ENCODE measurements around the gene EMP3. TPM values are rescaled to one million over a fixed set of nuclear protein-coding genes. Genes with fewer than 3 reads are reported as not detected.

The EMP3 gene
- total and polyA plus RNA-seq, 2 of the 4 experiments (the other 2 are of a cell fraction) = 147 to 632 TPM

DNA sequence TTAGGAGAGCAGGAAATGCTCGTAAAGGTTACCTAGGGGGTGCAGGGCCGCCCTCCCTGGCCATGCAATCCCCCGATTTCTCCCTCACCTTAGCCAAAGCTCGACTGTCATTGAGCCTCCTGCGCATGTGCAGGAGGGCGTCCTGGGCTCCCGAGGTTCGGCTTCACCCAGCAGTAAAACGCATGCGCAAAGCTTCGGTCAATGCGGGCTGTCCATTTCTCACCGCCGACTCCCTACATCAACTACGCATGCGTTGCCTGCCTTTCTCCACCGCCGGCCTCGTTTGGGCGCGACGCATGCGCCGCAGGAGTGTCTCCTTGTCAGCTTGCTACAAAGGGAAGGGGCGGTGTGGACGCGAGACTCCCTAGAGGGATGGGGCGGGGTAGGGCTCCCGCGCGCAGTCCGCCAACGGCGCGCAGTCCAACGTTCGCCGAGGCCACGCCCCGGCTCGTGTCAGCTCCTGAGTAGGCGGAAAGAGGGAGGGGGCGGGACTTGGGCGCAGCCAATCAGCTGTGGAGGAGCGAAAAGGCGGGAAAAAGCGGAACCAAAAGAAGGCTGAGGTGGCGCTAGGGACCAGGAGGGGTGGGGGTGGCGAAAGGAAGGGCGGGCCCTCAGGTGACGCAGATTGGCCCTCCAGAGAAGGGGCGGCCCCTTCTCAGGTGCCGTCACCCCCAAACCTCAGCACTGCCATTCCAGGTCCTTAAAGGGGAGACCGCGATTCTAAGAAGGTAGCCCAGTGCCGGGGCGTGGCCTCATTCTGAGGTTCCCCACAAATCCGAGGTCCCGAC is 38.7 kb downstream of the EMP3 start, which contains the start of the genes SYNGR4 and TMEM143:
TSS of gene SYNGR4 (plus strand) at position 558 of the 788 bp plus-strand sequence. CDS start 1,476 bp downstream, outside the sequence.
TSS of gene TMEM143 (minus strand) at position 131 of the 788 bp plus-strand sequence. CDS start at position 111, 20 bp downstream.
- in situ Hi-C loops (cut with MboI; ENCODE audit: low sequenced_read_pairs) (no loop called here), intact Hi-C loops (cut with micrococcal nuclease) (no loop called here), dilution Hi-C loops (cut with HindIII; ENCODE audit: low sequenced_read_pairs, unreplicated experiment) (no loop called here)
- H3K4me3 ChIP-seq (ENCODE audit: insufficient read depth, low read depth, low read length) = peak within 1 kb of the TSS; percentile 42
- peak within 1 kb of the TSS; percentile 79 for H3K4me2 ChIP-seq (ENCODE audit: low read depth, low read length)
- WGBS, 2 experiments (ENCODE audit: extremely low coverage in 2 of 2, insufficient read length in 1 of 2) = 0% methylated on average over 9 of the region's 59 CpGs; no CpG with 5 or more reads in 1 of the 2 experiments
- peak within 1 kb of the TSS; percentile 95 to 99 for H4K8ac ChIP-seq (ENCODE audit: low read depth in 2 of 2, low read length in 2 of 2)
- H3K27me3 ChIP-seq (ENCODE audit: control insufficient read depth, insufficient read depth, low read length) = no peaks in the 10 kb centered on the region
- peak within 1 kb of the TSS; percentile 67 for H3K9ac ChIP-seq (ENCODE audit: low read depth, low read length)
- peak; percentile 96 for ATAC-seq (ENCODE audit: low read depth)
- peak; percentile 39; the same call in 1 of the 2 replicates for TF ChIP-seq POLR2A (IDR thresholded peaks at IDR 0.05; ENCODE audit: low read depth, low read length)
- TF ChIP-seq, protein P1, sequence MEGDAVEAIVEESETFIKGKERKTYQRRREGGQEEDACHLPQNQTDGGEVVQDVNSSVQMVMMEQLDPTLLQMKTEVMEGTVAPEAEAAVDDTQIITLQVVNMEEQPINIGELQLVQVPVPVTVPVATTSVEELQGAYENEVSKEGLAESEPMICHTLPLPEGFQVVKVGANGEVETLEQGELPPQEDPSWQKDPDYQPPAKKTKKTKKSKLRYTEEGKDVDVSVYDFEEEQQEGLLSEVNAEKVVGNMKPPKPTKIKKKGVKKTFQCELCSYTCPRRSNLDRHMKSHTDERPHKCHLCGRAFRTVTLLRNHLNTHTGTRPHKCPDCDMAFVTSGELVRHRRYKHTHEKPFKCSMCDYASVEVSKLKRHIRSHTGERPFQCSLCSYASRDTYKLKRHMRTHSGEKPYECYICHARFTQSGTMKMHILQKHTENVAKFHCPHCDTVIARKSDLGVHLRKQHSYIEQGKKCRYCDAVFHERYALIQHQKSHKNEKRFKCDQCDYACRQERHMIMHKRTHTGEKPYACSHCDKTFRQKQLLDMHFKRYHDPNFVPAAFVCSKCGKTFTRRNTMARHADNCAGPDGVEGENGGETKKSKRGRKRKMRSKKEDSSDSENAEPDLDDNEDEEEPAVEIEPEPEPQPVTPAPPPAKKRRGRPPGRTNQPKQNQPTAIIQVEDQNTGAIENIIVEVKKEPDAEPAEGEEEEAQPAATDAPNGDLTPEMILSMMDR (conservative IDR thresholded peaks at IDR 0.05; ENCODE audit: low read depth, low read length) = no peak
- peak; percentile 23; the same call in 1 of the 2 replicates for TF ChIP-seq MAFK (IDR thresholded peaks at IDR 0.05; ENCODE audit: low read depth, low read length)
- no peak for TF ChIP-seq SMC3 (IDR thresholded peaks at IDR 0.05; ENCODE audit: low read depth, low read length)
- TF ChIP-seq MAZ (IDR thresholded peaks at IDR 0.05; ENCODE audit: borderline replicate concordance, low read depth, low read length) = peak; percentile 95; the same call in 1 of the 2 replicates
- TF ChIP-seq RCOR1 (IDR thresholded peaks at IDR 0.05; ENCODE audit: insufficient replicate concordance, low read length) = no peak
- TF ChIP-seq BHLHE40 (IDR thresholded peaks at IDR 0.05; ENCODE audit: low read depth, low read length) = peak; percentile 87
- TF ChIP-seq NFE2L2 (IDR thresholded peaks at IDR 0.05; ENCODE audit: low read depth, low read length) = no peak
- TF ChIP-seq MXI1 (IDR thresholded peaks at IDR 0.05; ENCODE audit: borderline replicate concordance, low read depth, low read length) = peak; percentile 64; the same call in 1 of the 2 replicates
- peak within 1 kb of the TSS; percentile 88 for H4K91ac ChIP-seq (ENCODE audit: insufficient read depth, low read depth, low read length)
- H3K9me3 ChIP-seq (ENCODE audit: control insufficient read depth, insufficient read depth, low read length) = no peaks in the 10 kb centered on the region
- peak within 1 kb of the TSS; percentile 64 for H3K27ac ChIP-seq (ENCODE audit: insufficient read depth, low read length)
- no peak within 1 kb of the TSS for H2BK20ac ChIP-seq (ENCODE audit: low read depth, low read length)
- peak within 1 kb of the TSS; percentile 96 for H2AK9ac ChIP-seq (replicated peaks; ENCODE audit: low read depth, low read length, poor library complexity)
- BruUV-seq (replicated peaks) = no TSS peak
- H2AFZ ChIP-seq (replicated peaks; ENCODE audit: low read length, poor library complexity) = peak within 1 kb of the TSS; percentile 97
- peak within 1 kb of the TSS; percentile 10; the same call in 1 of the 2 replicates for H2BK120ac ChIP-seq (ENCODE audit: low read depth, low read length)
- H3K4ac ChIP-seq (ENCODE audit: low read depth, low read length) = peak within 1 kb of the TSS; percentile 89
- H2BK5ac ChIP-seq (ENCODE audit: low read depth, low read length, poor library complexity, severe bottlenecking) = peak within 1 kb of the TSS; percentile 69
- peak within 1 kb of the TSS; percentile 97 for H2AK5ac ChIP-seq (ENCODE audit: low read depth, low read length)
- peak within 1 kb of the TSS; percentile 95 for H3K14ac ChIP-seq (replicated peaks; ENCODE audit: low read depth, low read length)
- peak; percentile 99 for DNase-seq
- no peaks in the 10 kb centered on the region for H3K36me3 ChIP-seq (ENCODE audit: control insufficient read depth, insufficient read depth, low read length)
- H4K20me1 ChIP-seq (ENCODE audit: insufficient read depth, low read length) = no peaks in the 10 kb centered on the region
- H4K5ac ChIP-seq (ENCODE audit: low read depth, low read length) = peak within 1 kb of the TSS; percentile 76
- H3K23ac ChIP-seq (ENCODE audit: low read depth, low read length) = peak within 1 kb of the TSS; percentile 45
- H2BK15ac ChIP-seq (ENCODE audit: low read depth, low read length) = peak within 1 kb of the TSS; percentile 31; the same call in 2 of the 3 replicates
- ChIA-PET POLR2A (ENCODE audit: unreplicated experiment) (interaction anchor here (0.6 kb wide), 1 partner anchor 31 kb away, joined by 3 read pairs; no protein-coding TSS in a partner anchor), CTCF (interaction anchor here (0.5 to 0.8 kb wide), 3 partner anchors 9 to 39 kb away, joined by 3 to 4 read pairs (median 3); partner anchors contain the start of gene KDELR1)
- peak within 1 kb of the TSS; percentile 77 for H3K56ac ChIP-seq (ENCODE audit: extremely low read depth, insufficient read depth, low read length)
- no peaks in the 10 kb centered on the region for H3K4me1 ChIP-seq (ENCODE audit: control insufficient read depth, insufficient read depth, low read length)
- H3K79me1 ChIP-seq (ENCODE audit: low read depth in 1 of 2, low read length in 2 of 2) = peaks cover 0 to 7% of the 10 kb centered on the region in 2 experiments; a peak in 1 of 4 replicates
- H3K9me1 ChIP-seq (ENCODE audit: insufficient read depth, low read length) = no peaks in the 10 kb centered on the region; the same call in 1 of the 2 replicates
- peak within 1 kb of the TSS; percentile 8 for H3K18ac ChIP-seq (ENCODE audit: low read depth, low read length)

Data from IMR-90 (cell line).